ENCODE data around the gene WDR72. TPM values are rescaled to one million over a fixed set of nuclear protein-coding genes. Genes with fewer than 3 reads are reported as not detected.

Gene WDR72
- polyA plus RNA-seq, 1 of the 3 experiments (the other 2 are of a cell fraction) = 0.02 TPM

- no peak overlapping the region for H2AFZ ChIP-seq (ENCODE audit: low read depth)
- WGBS (ENCODE audit: low lambda C conversion rate) = 12% methylated on average over 2 of the region's 2 CpGs
- H3K36me3 ChIP-seq (replicated peaks in 1 of 2; ENCODE audit: control insufficient read depth in 1 of 2, insufficient read depth in 2 of 2, low read length in 1 of 2) = no peaks in the 10 kb centered on the region
- H3K4me2 ChIP-seq = no peak overlapping the region
- no peaks in the 10 kb centered on the region for H3K79me2 ChIP-seq (ENCODE audit: insufficient read depth)
- H4K20me1 ChIP-seq (ENCODE audit: insufficient read depth) = no peaks in the 10 kb centered on the region
- CTCF ChIA-PET = no interaction called here
- no peaks in the 10 kb centered on the region for H3K9me2 ChIP-seq
- H3F3A ChIP-seq (replicated peaks; ENCODE audit: insufficient read depth) = no peaks in the 10 kb centered on the region
- POLR2A ChIA-PET = no interaction called here
- no peaks in the 10 kb centered on the region for H3K4me1 ChIP-seq (ENCODE audit: control insufficient read depth in 1 of 2, insufficient read depth in 2 of 2, low read depth in 1 of 2, low read length in 1 of 2)
- no peaks in the 10 kb centered on the region for H3K9me3 ChIP-seq
- DNase-seq = no peak
- H3K4me3 ChIP-seq (ENCODE audit: low read depth in 2 of 2, low read length in 1 of 2) = no peak overlapping the region
- no peak overlapping the region for H3K9ac ChIP-seq
- no peak overlapping the region for H3K27ac ChIP-seq (ENCODE audit: low read depth in 2 of 2, low read length in 1 of 2)
- TF ChIP-seq USF2 (IDR thresholded peaks at IDR 0.05; ENCODE audit: borderline replicate concordance, low read depth, low read length) (no peak), TCF12 (IDR thresholded peaks at IDR 0.05) (no peak), FOXJ3 (CRISPR knock-in tag; IDR thresholded peaks at IDR 0.05) (no peak), USF1 (IDR thresholded peaks at IDR 0.05; ENCODE audit: borderline replicate concordance, low read depth) (no peak), CHD2 (IDR thresholded peaks at IDR 0.05; ENCODE audit: low read length, partially characterized antibody) (no peak), GABPA (IDR thresholded peaks at IDR 0.05; ENCODE audit: low read depth) (no peak), MEF2A (IDR thresholded peaks at IDR 0.05; ENCODE audit: borderline replicate concordance, low read depth) (no peak), SIN3A (IDR thresholded peaks at IDR 0.05; ENCODE audit: borderline replicate concordance, low read depth, low read length) (no peak), FOXM1 (IDR thresholded peaks at IDR 0.05; ENCODE audit: low read depth) (no peak), GATA2 (CRISPR knock-in tag; IDR thresholded peaks at IDR 0.05) (no peak), RCOR1 (IDR thresholded peaks at IDR 0.05; ENCODE audit: low read length) (no peak), NFIC (IDR thresholded peaks at IDR 0.05; ENCODE audit: borderline replicate concordance) (no peak), MXI1 (IDR thresholded peaks at IDR 0.05; ENCODE audit: low read depth, low read length) (no peak), IRF3 (IDR thresholded peaks at IDR 0.05; ENCODE audit: low read depth, low read length) (no peak), TEAD4 (IDR thresholded peaks at IDR 0.05; ENCODE audit: borderline replicate concordance, insufficient read depth) (no peak), NRF1 (IDR thresholded peaks at IDR 0.05; ENCODE audit: low read depth, low read length) (no peak), CTCF (IDR thresholded peaks at IDR 0.05) (no peak)
- no peaks in the 10 kb centered on the region for H3K27me3 ChIP-seq (ENCODE audit: insufficient read depth)
Measured at GRCh38 chr15:53564647-53565046, 194.8 kb downstream of the WDR72 start.
